Measurements from ENCODE around the gene SPATA31A7. TPM values are rescaled to one million over a fixed set of nuclear protein-coding genes. Genes with fewer than 3 reads are reported as not detected.

SPATA31A7 gene
- not detected in 2 replicates for total RNA-seq

DNA sequence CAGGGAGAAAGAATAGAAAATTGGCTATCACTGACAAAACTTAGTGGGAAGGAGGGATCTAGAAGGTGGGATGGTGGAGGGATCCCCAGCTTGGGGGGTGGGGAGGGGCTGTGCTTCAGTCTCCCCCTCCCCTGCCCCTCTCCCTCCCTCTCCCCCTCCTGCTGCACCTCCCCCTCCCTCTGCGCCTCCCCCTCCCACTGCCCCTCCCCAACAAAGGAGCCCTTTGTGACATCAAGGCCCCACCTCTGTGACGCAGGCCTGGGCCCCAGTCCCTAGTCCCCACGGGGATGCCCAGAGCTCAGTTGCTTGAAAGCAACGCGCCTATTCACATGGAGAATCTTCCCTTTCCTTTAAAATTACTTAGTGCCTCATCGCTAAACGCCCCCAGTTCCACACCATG lies at the start of gene SPATA31A7:
Gene SPATA31A7 (plus strand): TSS at position 301 of the 400 bp plus-strand sequence. CDS start 29 bp downstream, at position 330.

All from epithelial cell of alveolus of lung (primary cell).